Suprapubic skin (tissue), 4 donors: Measurements from ENCODE around the gene COX6B2. TPM values are rescaled to one million over a fixed set of nuclear protein-coding genes. Genes with fewer than 3 reads are reported as not detected.

Experiments
- DNase-seq, 2 donors: peaks; one replicate each; pipeline ENCODE4 v3.0.0-alpha.2; 2019; ENCODE audit warnings: low spot score in 2 of 2
- H3K27ac ChIP-seq: fragments of 200-600 bp; sonication (generic); one replicate; pipeline ENCODE4 v1.5.1; 2019
- H3K27me3 ChIP-seq: fragments of 200-600 bp; sonication (generic); one replicate; pipeline ENCODE4 v1.5.1; 2019
- H3K36me3 ChIP-seq: fragments of 200-600 bp; sonication (generic); one replicate; pipeline ENCODE4 v1.5.1; 2019
- H3K4me1 ChIP-seq: fragments of 200-600 bp; sonication (generic); one replicate; pipeline ENCODE4 v1.5.1; 2019
- H3K4me3 ChIP-seq: fragments of 200-600 bp; sonication (generic); one replicate; pipeline ENCODE4 v1.5.1; 2019; ENCODE audit warnings: mild to moderate bottlenecking
- H3K9me3 ChIP-seq: fragments of 200-600 bp; sonication (generic); one replicate; pipeline ENCODE4 v1.5.1; 2019
- EP300 ChIP-seq: sonication (generic); formaldehyde crosslinking; IDR thresholded peaks from one replicate; pipeline ENCODE4 v1.6.1; 2017; ENCODE audit warnings: antibody characterized with exemption
- POLR2A ChIP-seq, 2 donors: fragments of 450-650 bp; IDR thresholded peaks; one replicate each; pipeline ENCODE4 v1.6.1; 2017; ENCODE audit warnings: antibody characterized with exemption in 2 of 2, mild to moderate bottlenecking in 2 of 2, moderate library complexity in 2 of 2
- POLR2AphosphoS5 ChIP-seq, 3 donors: sonication (generic); formaldehyde crosslinking; IDR thresholded peaks; one replicate each; pipeline ENCODE4 v1.6.1; 2017; ENCODE audit warnings: antibody characterized with exemption in 3 of 3
- WGBS: methylation state at CpG from one replicate; pipeline ENCODE4 v1.1.5; 2018; 5-methylcytosine and 5-hydroxymethylcytosine counted together
- total RNA-seq, 4 donors: library from RNA; depleted of rRNA; stranded (reverse); fragments of >200 nt; gene quantifications; one replicate each; pipeline ENCODE4 v1.1.0, GENCODE V29; 2016
- TF ChIP-seq, protein P1 (sequence below), 2 donors: fragments of 200-600 bp in 1 of 2; fragments of 450-650 bp in 1 of 2; sonication (generic) in 1 of 2; IDR thresholded peaks; one replicate each; pipeline ENCODE4 v1.5.1; 2016 to 2019; ENCODE audit warnings: antibody characterized with exemption in 2 of 2, mild to moderate bottlenecking in 1 of 2, moderate library complexity in 1 of 2

COX6B2 gene
- total RNA-seq, 4 donors from 2014 or later, result 0.47 to 1.9 (median 1.3) TPM

DNA sequence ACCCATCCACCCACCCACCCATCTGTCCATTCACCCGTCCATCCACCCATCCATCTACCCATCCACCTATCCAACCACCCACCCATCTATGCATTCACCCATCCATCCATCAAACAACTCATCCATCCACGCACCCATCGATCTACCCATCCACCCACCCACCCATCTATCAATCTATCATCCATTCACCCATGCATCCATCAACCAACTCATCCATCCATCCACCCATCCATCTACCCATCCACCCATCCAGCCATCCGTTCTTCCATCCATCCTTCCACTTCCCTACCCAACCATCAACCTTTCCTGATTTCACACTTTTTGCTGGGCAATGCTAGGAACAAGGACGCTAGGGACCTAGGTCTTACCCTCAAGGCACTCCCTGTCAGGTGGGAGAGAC, 27.5 kb upstream of the COX6B2 start:
- DNase-seq, result no peak
- 96% methylated on average over 5 of the region's 5 CpGs for WGBS
- TF ChIP-seq, protein P1, sequence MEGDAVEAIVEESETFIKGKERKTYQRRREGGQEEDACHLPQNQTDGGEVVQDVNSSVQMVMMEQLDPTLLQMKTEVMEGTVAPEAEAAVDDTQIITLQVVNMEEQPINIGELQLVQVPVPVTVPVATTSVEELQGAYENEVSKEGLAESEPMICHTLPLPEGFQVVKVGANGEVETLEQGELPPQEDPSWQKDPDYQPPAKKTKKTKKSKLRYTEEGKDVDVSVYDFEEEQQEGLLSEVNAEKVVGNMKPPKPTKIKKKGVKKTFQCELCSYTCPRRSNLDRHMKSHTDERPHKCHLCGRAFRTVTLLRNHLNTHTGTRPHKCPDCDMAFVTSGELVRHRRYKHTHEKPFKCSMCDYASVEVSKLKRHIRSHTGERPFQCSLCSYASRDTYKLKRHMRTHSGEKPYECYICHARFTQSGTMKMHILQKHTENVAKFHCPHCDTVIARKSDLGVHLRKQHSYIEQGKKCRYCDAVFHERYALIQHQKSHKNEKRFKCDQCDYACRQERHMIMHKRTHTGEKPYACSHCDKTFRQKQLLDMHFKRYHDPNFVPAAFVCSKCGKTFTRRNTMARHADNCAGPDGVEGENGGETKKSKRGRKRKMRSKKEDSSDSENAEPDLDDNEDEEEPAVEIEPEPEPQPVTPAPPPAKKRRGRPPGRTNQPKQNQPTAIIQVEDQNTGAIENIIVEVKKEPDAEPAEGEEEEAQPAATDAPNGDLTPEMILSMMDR (IDR thresholded peaks at IDR 0.05), result no peak
- TF ChIP-seq EP300 (no peak), POLR2A (IDR thresholded peaks at IDR 0.05) (no peak), POLR2AphosphoS5 (IDR thresholded peaks at IDR 0.05) (no peak)
- peaks cover 9% of the 10 kb centered on the region for H3K27me3 ChIP-seq
- peaks cover 27% of the 10 kb centered on the region for H3K4me1 ChIP-seq
- H3K4me3 ChIP-seq, result no peak overlapping the region
- H3K27ac ChIP-seq, result no peak overlapping the region
- H3K36me3 ChIP-seq, result peaks cover under 1% of the 10 kb centered on the region
- no peaks in the 10 kb centered on the region for H3K9me3 ChIP-seq

DNA sequence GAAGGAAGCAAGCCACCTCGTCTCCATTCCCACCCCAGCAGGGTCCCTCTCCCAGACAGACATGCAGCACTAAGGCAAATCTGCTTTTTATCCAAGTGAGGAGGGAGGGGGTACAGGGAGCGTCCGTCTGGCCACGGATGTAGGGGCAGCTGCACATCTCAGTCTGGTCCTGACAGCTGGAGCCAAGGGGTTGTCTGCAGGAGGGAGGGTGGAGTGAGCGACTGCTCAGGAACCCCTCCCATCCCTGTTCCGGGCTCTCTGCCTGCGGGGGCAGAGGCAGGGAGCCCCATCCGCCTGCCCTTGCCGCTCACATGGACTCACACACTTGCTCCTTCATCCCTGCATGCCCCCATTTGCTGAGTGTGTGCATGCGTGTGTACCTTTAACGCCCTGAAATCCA, 24.7 kb upstream of the COX6B2 start:
- WGBS, result 72% methylated on average over 10 of the region's 11 CpGs

DNA sequence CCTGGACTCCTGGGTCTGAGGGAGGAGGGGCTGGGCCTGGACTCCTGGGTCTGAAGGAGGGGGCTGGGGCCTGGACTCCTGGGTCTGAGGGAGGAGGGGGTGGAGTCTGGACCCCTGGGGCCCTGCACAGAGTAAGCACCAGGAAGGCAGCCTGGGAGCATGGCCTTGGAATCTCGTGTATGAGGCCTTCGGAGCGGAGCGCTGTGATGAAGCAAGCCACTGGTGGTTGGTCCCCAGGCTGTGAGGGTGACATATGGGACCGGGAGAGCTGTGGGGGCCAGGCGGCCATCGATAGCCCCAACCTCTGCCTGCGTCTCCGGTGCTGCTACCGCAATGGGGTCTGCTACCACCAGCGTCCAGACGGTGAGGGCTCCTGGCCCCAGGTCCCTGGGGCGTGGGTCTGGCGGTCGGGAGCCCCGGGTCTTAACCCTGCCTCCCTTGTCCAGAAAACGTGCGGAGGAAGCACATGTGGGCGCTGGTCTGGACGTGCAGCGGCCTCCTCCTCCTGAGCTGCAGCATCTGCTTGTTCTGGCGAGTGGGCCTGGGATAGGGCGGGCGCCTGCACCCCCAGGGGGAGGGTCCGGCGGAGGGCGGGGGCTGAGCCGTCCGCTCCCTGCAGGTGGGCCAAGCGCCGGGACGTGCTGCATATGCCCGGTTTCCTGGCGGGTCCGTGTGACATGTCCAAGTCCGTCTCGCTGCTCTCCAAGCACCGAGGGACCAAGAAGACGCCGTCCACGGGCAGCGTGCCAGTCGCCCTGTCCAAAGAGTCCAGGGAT, 23.0 kb upstream of the COX6B2 start:
- WGBS, result 48% methylated on average over 10 of the region's 43 CpGs
- peaks cover 54% of the 10 kb centered on the region for H3K27me3 ChIP-seq
- no peak for DNase-seq

More for the DNA sequence above, 24.7 kb upstream of the COX6B2 start:
- Histone ChIP-seq H3K27me3 (peaks cover 37% of the 10 kb centered on the region), H3K4me3 (no peak overlapping the region), H3K27ac (no peak overlapping the region), H3K4me1 (peaks cover 18% of the 10 kb centered on the region), H3K9me3 (no peaks in the 10 kb centered on the region), H3K36me3 (no peaks in the 10 kb centered on the region)
- no peak for TF ChIP-seq POLR2AphosphoS5 (IDR thresholded peaks at IDR 0.05)
- DNase-seq, result no peak

DNA sequence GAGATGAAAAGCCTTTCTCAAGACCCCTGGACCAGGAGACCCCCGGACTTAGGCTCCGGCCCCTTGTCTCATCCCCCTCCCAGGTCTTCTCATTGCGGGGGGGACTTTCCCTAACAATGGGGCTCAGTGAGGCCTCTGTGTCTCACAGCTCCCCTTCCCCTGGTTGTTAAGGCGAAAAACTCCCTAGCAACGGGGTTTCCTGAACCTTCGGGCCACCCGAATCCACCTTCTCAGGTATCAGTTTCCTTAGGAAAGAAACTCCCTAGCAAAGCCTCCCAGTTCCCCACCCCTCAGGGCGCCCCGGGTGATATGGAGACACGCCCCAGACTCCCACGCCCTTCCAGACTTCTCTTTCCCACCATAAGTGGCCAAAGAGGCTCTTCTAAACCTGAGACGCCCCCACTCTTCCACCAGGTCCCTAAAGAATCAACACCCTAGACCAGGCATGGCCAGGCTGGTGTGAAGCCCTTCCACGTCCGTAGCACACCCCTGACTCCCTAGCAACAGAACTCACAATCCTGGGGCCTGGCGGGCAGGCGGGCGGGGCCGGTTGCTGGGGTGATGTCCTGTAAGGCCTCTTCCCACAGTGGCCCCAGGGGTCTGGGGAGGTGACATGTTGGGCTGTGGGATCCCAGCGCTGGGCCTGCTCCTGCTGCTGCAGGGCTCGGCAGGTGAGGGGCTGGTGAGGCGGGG, 21.9 kb upstream of the COX6B2 start, which contains the start of gene TMEM190:
Gene TMEM190 (plus strand): TSS at position 586 of the 693 bp plus-strand sequence. CDS start 28 bp downstream, at position 614.
- no peaks in the 10 kb centered on the region for H3K36me3 ChIP-seq
- H3K27me3 ChIP-seq, result peaks cover 65% of the 10 kb centered on the region
- TF ChIP-seq POLR2AphosphoS5 (IDR thresholded peaks at IDR 0.05) (no peak), POLR2A (IDR thresholded peaks at IDR 0.05) (no peak), EP300 (no peak)
- TF ChIP-seq, protein P1 (IDR thresholded peaks at IDR 0.05), result no peak
- DNase-seq, result no peak
- H3K4me3 ChIP-seq, result no peak within 1 kb of the TSS
- H3K27ac ChIP-seq, result no peak within 1 kb of the TSS
- no peaks in the 10 kb centered on the region for H3K9me3 ChIP-seq
- H3K4me1 ChIP-seq, result peaks cover 11% of the 10 kb centered on the region
- 42% methylated on average over 16 of the region's 21 CpGs for WGBS

More for the DNA sequence above, 23.0 kb upstream of the COX6B2 start:
- Histone ChIP-seq H3K27ac (no peak overlapping the region), H3K4me3 (no peak overlapping the region), H3K4me1 (peaks cover 11% of the 10 kb centered on the region), H3K36me3 (no peaks in the 10 kb centered on the region), H3K9me3 (no peaks in the 10 kb centered on the region)
- TF ChIP-seq POLR2AphosphoS5 (IDR thresholded peaks at IDR 0.05), result no peak
- no peak for TF ChIP-seq EP300
- TF ChIP-seq, protein P1 (IDR thresholded peaks at IDR 0.05), result no peak
- no peak for TF ChIP-seq POLR2A (IDR thresholded peaks at IDR 0.05)

DNA sequence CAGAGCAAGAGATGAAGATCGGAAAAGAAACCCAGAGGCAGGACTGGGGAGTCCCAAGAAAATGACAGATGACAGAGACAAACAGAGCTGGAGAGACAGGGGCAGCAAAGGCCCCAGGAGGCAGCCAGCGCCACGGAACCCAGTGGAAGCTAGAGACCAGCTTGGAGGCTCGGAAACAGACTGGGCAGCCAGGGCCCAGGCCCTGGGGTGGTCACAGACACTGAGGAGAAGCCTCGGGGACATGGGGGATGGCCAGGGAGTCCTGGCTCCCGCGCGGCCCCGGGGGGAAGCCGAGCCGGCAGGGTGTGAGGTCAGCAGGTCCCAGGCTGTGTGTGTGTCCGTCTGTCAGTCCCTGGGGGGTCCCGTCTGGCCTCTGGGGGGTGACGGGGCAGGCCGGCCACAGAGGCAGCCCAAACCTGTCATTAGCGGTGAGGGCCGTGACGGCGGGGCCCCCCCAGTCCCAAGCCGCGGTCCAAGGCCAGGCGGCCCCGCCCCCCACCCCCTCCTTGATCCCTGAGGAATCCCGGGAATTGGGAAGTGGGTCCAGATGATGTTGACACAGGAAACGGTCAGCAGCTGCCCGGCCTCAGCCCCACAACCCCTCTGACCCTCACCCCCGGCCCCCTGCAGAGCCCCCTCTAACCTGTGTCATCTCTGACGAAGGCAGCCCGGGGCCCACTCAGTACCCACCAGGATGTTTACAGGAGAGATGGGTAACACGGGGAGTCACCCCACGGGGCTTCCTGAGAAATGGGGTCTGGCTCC, 19.7 kb upstream of the COX6B2 start:
- TF ChIP-seq POLR2A (IDR thresholded peaks at IDR 0.05) (no peak), POLR2AphosphoS5 (IDR thresholded peaks at IDR 0.05) (no peak)
- TF ChIP-seq, protein P1 (IDR thresholded peaks at IDR 0.05), result no peak
- Histone ChIP-seq H3K27ac (no peak overlapping the region), H3K4me1 (peaks cover 24% of the 10 kb centered on the region), H3K9me3 (no peaks in the 10 kb centered on the region), H3K4me3 (no peak overlapping the region), H3K36me3 (no peaks in the 10 kb centered on the region), H3K27me3 (peaks cover 87% of the 10 kb centered on the region)
- no peak for DNase-seq
- 22% methylated on average over 17 of the region's 31 CpGs for WGBS
